Right atrium auricular region (tissue), 2 donors: Measurements from ENCODE around the gene OR9A2. TPM values are rescaled to one million over a fixed set of nuclear protein-coding genes. Genes with fewer than 3 reads are reported as not detected.

Source experiments
- DNase-seq: peaks from one replicate; pipeline ENCODE4 v3.0.0-alpha.2; 2019; ENCODE audit warnings: low spot score
- H3K27ac ChIP-seq, 2 donors: fragments of 200-600 bp; sonication (generic); 1 replicate in 1 of 2; 2 replicates in 1 of 2; pipeline ENCODE4 v1.5.1; 2016 to 2019
- H3K27me3 ChIP-seq, 2 donors: fragments of 200-600 bp; sonication (generic); one replicate each; pipeline versions ENCODE4 v1.5.1 to v1.6.0; 2017 to 2019
- H3K36me3 ChIP-seq: fragments of 200-600 bp; sonication (generic); one replicate; pipeline ENCODE4 v1.5.1; 2016
- H3K4me1 ChIP-seq, 2 donors: fragments of 200-600 bp; sonication (generic); one replicate each; pipeline versions ENCODE4 v1.5.1 to v1.6.0; 2017 to 2019
- H3K4me3 ChIP-seq, 2 donors: fragments of 200-600 bp; sonication (generic); 1 replicate in 1 of 2; 2 replicates in 1 of 2; pipeline ENCODE4 v1.5.1; 2017 to 2019; ENCODE audit warnings: mild to moderate bottlenecking in 1 of 2, moderate library complexity in 1 of 2
- H3K9me3 ChIP-seq, 2 donors: fragments of 200-600 bp; sonication (generic); one replicate each; pipeline ENCODE4 v1.5.1; 2019
- CTCF ChIP-seq, 2 donors: fragments of 200-600 bp; sonication (generic); IDR thresholded peaks; one replicate each; pipeline ENCODE4 v1.5.1; 2019; ENCODE audit warnings: antibody characterized with exemption in 2 of 2
- total RNA-seq, 2 donors: library from RNA; depleted of rRNA; stranded (reverse); fragments of >200 nt; gene quantifications; one replicate each; pipeline ENCODE4 v1.1.0, GENCODE V29; 2016

Gene OR9A2
- total RNA-seq, 2 donors from 2014 or later, result not detected

DNA sequence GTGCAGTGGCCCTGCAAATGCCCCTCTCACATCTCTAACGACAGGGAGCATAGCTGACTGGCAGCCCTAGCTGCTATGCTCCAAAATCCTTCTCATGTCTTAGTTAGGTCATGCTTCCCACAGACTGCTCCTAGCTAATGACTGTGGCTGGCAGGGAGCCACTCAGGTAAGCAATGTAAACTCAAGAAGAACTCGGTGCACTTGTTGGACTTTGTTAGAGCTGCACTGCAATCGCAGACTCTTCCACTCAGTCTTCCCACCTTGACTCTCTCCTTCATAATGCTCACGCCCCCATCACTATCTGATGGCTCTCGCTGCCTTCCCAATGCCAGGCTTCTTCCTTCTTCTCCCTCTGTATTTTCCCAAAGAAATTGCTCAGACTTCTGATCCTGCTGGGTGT, 24.0 kb downstream of the OR9A2 start:
- TF ChIP-seq CTCF (IDR thresholded peaks at IDR 0.05), result no peak
- Histone ChIP-seq H3K36me3 (no peaks in the 10 kb centered on the region), H3K27me3 (no peaks in the 10 kb centered on the region), H3K4me3 (no peak overlapping the region), H3K9me3 (peaks cover 0 to 9% of the 10 kb centered on the region in 2 donors), H3K27ac (no peak overlapping the region), H3K4me1 (peaks cover 0 to 5% of the 10 kb centered on the region in 2 donors)
- DNase-seq, result no peak

- Histone ChIP-seq H3K4me3 (no peak overlapping the region), H3K27ac (no peak overlapping the region), H3K9me3 (peaks cover 0 to 9% of the 10 kb centered on the region in 2 donors), H3K36me3 (no peaks in the 10 kb centered on the region), H3K27me3 (no peaks in the 10 kb centered on the region), H3K4me1 (peaks cover 0 to 5% of the 10 kb centered on the region in 2 donors)
- TF ChIP-seq CTCF (IDR thresholded peaks at IDR 0.05), result peak in 1 of 2 donors; percentile 21
- DNase-seq, result no peak
Observed at GRCh38 chr7:143002106-143002505, 24.8 kb downstream of the OR9A2 start.

GRCh38 chr7:143000648-143001047, 26.3 kb downstream of the OR9A2 start:
- no peak overlapping the region for H3K4me3 ChIP-seq
- no peak for TF ChIP-seq CTCF (IDR thresholded peaks at IDR 0.05)
- H3K27ac ChIP-seq, result no peak overlapping the region
- DNase-seq, result no peak
- no peaks in the 10 kb centered on the region for H3K27me3 ChIP-seq
- H3K9me3 ChIP-seq, result peaks cover 0 to 9% of the 10 kb centered on the region in 2 donors
- no peaks in the 10 kb centered on the region for H3K36me3 ChIP-seq
- peaks cover 0 to 5% of the 10 kb centered on the region in 2 donors for H3K4me1 ChIP-seq

GRCh38 chr7:142999793-143000192, 27.1 kb downstream of the OR9A2 start:
- Histone ChIP-seq H3K4me3 (no peak overlapping the region), H3K9me3 (peaks cover 0 to 9% of the 10 kb centered on the region in 2 donors), H3K27ac (no peak overlapping the region), H3K4me1 (peaks cover 0 to 5% of the 10 kb centered on the region in 2 donors), H3K27me3 (no peaks in the 10 kb centered on the region), H3K36me3 (no peaks in the 10 kb centered on the region)
- no peak for DNase-seq
- TF ChIP-seq CTCF (IDR thresholded peaks at IDR 0.05), result no peak

GRCh38 chr7:142998966-142999365, 28.0 kb downstream of the OR9A2 start:
- Histone ChIP-seq H3K27ac (no peak overlapping the region), H3K9me3 (peaks cover 0 to 9% of the 10 kb centered on the region in 2 donors), H3K4me3 (no peak overlapping the region), H3K27me3 (no peaks in the 10 kb centered on the region), H3K36me3 (no peaks in the 10 kb centered on the region), H3K4me1 (peaks cover 0 to 5% of the 10 kb centered on the region in 2 donors)
- no peak for DNase-seq
- no peak for TF ChIP-seq CTCF (IDR thresholded peaks at IDR 0.05)

DNA sequence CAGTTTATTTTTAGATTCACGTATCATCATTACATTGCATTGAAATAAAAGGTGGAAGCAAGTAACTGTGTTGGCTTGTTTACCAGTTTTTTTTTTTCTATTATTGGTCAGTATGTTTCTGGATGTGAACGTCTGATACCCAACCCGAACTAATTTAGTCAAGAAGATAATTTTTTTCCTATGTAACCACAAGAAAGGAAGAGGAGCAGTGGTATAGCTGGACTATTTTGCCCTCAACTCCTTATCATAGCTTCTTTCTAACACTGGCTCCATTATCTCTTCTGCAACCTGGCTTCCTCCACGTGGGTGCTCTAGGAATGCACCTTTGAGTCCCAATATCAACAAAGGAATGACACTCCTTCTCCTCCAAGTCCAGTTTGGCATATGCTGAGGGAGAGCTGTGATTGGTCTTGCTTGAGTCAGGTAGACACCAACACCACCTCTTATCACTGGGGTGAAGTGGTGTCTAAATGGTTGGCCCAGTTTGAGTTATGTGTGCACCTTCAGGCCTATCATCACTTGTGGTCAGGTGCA, 29.4 kb downstream of the OR9A2 start:
- Histone ChIP-seq H3K4me1 (no peaks in the 10 kb centered on the region), H3K4me3 (no peak overlapping the region), H3K36me3 (no peaks in the 10 kb centered on the region), H3K9me3 (peaks cover 0 to 14% of the 10 kb centered on the region in 2 donors), H3K27ac (no peak overlapping the region), H3K27me3 (no peaks in the 10 kb centered on the region)
- no peak for DNase-seq
- no peak for TF ChIP-seq CTCF (IDR thresholded peaks at IDR 0.05)
